ENCODE data around the gene VGLL4. TPM values are rescaled to one million over a fixed set of nuclear protein-coding genes. Genes with fewer than 3 reads are reported as not detected.
A peak's percentile ranks its signal among the peaks of the same experiment; 100 is the strongest.

VGLL4 gene
- total RNA-seq, 2 donors from 2014 or later, result 47.5 to 49.7 TPM

- no peak overlapping the region for H3K9ac ChIP-seq (ENCODE audit: extremely low read depth, low read length, poor library complexity, severe bottlenecking)
- Mint-ChIP-seq H3K9me3 (no peaks in the 10 kb centered on the region), H3K27ac (no peak overlapping the region), H3K4me3 (no peak overlapping the region), H3K4me1 (no peaks in the 10 kb centered on the region), H3K36me3 (ENCODE audit: low read depth) (peaks cover 28% of the 10 kb centered on the region), H3K27me3 (ENCODE audit: insufficient read depth) (no peaks in the 10 kb centered on the region)
- H3K27ac ChIP-seq (ENCODE audit: low read depth, low read length), result no peak overlapping the region
- peaks cover 20% of the 10 kb centered on the region for H3K36me3 ChIP-seq (ENCODE audit: control insufficient read depth, insufficient read depth, low read length)
- H3K4me1 ChIP-seq (ENCODE audit: control insufficient read depth, insufficient read depth, low read length), result no peaks in the 10 kb centered on the region
- TF ChIP-seq CTCF (conservative IDR thresholded peaks at IDR 0.05), result no peak
- no peak overlapping the region for H3K4me3 ChIP-seq (ENCODE audit: low read length)
- WGBS, 2 experiments (ENCODE audit: insufficient coverage in 1 of 2, insufficient read length in 1 of 2), result 87 to 93% methylated on average over 4 to 17 of the region's 17 CpGs
- H3K9me3 ChIP-seq (ENCODE audit: control insufficient read depth, low read length), result no peaks in the 10 kb centered on the region
- DNase-seq, result no peak
- H3K27me3 ChIP-seq (ENCODE audit: control insufficient read depth, insufficient read depth, low read length, poor library complexity, severe bottlenecking), result no peaks in the 10 kb centered on the region
Observed at GRCh38 chr3:11553436-11554235, 90.1 kb downstream of the VGLL4 start.

- no peak overlapping the region for H3K4me3 ChIP-seq (ENCODE audit: low read length)
- Mint-ChIP-seq H3K27me3 (ENCODE audit: insufficient read depth) (no peaks in the 10 kb centered on the region), H3K36me3 (ENCODE audit: low read depth) (peaks cover 21% of the 10 kb centered on the region), H3K4me1 (no peaks in the 10 kb centered on the region), H3K27ac (no peak overlapping the region), H3K4me3 (no peak overlapping the region), H3K9me3 (no peaks in the 10 kb centered on the region)
- no peak for DNase-seq
- peak overlapping the region; percentile 16 for H3K27ac ChIP-seq (ENCODE audit: low read depth, low read length)
- 95% methylated on average over 11 to 16 of the region's 16 CpGs for WGBS, 2 experiments (ENCODE audit: insufficient coverage in 1 of 2, insufficient read length in 1 of 2)
- no peak overlapping the region for H3K9ac ChIP-seq (ENCODE audit: extremely low read depth, low read length, poor library complexity, severe bottlenecking)
- H3K9me3 ChIP-seq (ENCODE audit: control insufficient read depth, low read length), result no peaks in the 10 kb centered on the region
- TF ChIP-seq CTCF (conservative IDR thresholded peaks at IDR 0.05), result no peak
- H3K27me3 ChIP-seq (ENCODE audit: control insufficient read depth, insufficient read depth, low read length, poor library complexity, severe bottlenecking), result no peaks in the 10 kb centered on the region
- peaks cover 14% of the 10 kb centered on the region for H3K36me3 ChIP-seq (ENCODE audit: control insufficient read depth, insufficient read depth, low read length)
- H3K4me1 ChIP-seq (ENCODE audit: control insufficient read depth, insufficient read depth, low read length), result no peaks in the 10 kb centered on the region
Observed at GRCh38 chr3:11552289-11553264, 91.1 kb downstream of the VGLL4 start.

GRCh38 chr3:11551036-11551435 lies 92.7 kb downstream of the VGLL4 start:
- Histone ChIP-seq H3K9me3 (ENCODE audit: control insufficient read depth, low read length) (no peaks in the 10 kb centered on the region), H3K27ac (ENCODE audit: low read depth, low read length) (no peak overlapping the region), H3K36me3 (ENCODE audit: control insufficient read depth, insufficient read depth, low read length) (no peaks in the 10 kb centered on the region), H3K4me1 (ENCODE audit: control insufficient read depth, insufficient read depth, low read length) (no peaks in the 10 kb centered on the region), H3K9ac (ENCODE audit: extremely low read depth, low read length, poor library complexity, severe bottlenecking) (no peak overlapping the region), H3K27me3 (ENCODE audit: control insufficient read depth, insufficient read depth, low read length, poor library complexity, severe bottlenecking) (no peaks in the 10 kb centered on the region), H3K4me3 (ENCODE audit: low read length) (no peak overlapping the region)
- WGBS, 2 experiments (ENCODE audit: insufficient coverage in 1 of 2, insufficient read length in 1 of 2), result 94 to 95% methylated on average over 11 to 17 of the region's 17 CpGs
- no peak for DNase-seq
- no peaks in the 10 kb centered on the region for H3K9me3 Mint-ChIP-seq
- TF ChIP-seq CTCF (conservative IDR thresholded peaks at IDR 0.05), result no peak
- H3K36me3 Mint-ChIP-seq (ENCODE audit: low read depth), result peaks cover 12% of the 10 kb centered on the region
- H3K27me3 Mint-ChIP-seq (ENCODE audit: insufficient read depth), result no peaks in the 10 kb centered on the region
- H3K4me1 Mint-ChIP-seq, result no peaks in the 10 kb centered on the region
- no peak overlapping the region for H3K27ac Mint-ChIP-seq
- H3K4me3 Mint-ChIP-seq, result no peak overlapping the region
